GM12878 (cell line): ENCODE measurements around the gene GALNT15. TPM values are rescaled to one million over a fixed set of nuclear protein-coding genes. Genes with fewer than 3 reads are reported as not detected.

Source experiments
- ATAC-seq: fragments of 200-7000 bp; cut with Tn5 transposase; 3 replicates; pipeline ENCODE4 v1.9.1; 2020; ENCODE audit warnings: mild to moderate bottlenecking, moderate library complexity
- BruUV-seq: library from RNA; stranded (reverse); fragments of 400-500 nt; replicated peaks from 2 replicates; lab custom pipeline; 2021; lab: Mats Ljungman, UMichigan
- CTCF ChIA-PET: fragments of 300-600 bp; sonication (Branson Sonifier 250); formaldehyde crosslinking; extraction: SDS; loops from one replicate; lab custom pipeline; 2021; ENCODE audit warnings: inconsistent platforms; lab: Yijun Ruan, JAX
- POLR2A ChIA-PET: fragments of 350-600 bp; formaldehyde crosslinking; extraction: SDS; loops from one replicate; lab custom pipeline; 2021; ENCODE audit warnings: inconsistent platforms; lab: Charles Lee
- RAD21 ChIA-PET: fragments of 300-600 bp; sonication (Branson Sonifier 250); formaldehyde crosslinking; loops from one replicate; lab custom pipeline; 2023; ENCODE audit warnings: antibody characterized with exemption; ENCODE audit not compliant: unreplicated experiment; lab: Charles Lee
- SMC1A ChIA-PET: fragments of 300-600 bp; sonication (Branson Sonifier 250); formaldehyde crosslinking; loops from one replicate; lab custom pipeline; 2023; ENCODE audit not compliant: unreplicated experiment, uncharacterized antibody; lab: Charles Lee
- DNase-seq: peaks from one replicate; pipeline ENCODE4 v3.0.0-alpha.2; 2011; ENCODE audit warnings: low read depth, low spot score
- FAIRE-seq: peaks from 3 replicates; lab custom pipeline; 2011; peaks lifted over from hg19 to GRCh38; lab: Jason Lieb, UNC
- H2AFZ ChIP-seq: 2 replicates; pipeline ENCODE4 v1.6.0; 2011; ENCODE audit warnings: low read depth, low read length, control low read depth; ENCODE audit not compliant: control insufficient read depth
- H3K27ac ChIP-seq: 2 replicates; pipeline ENCODE4 v1.5.1; 2011; ENCODE audit warnings: control low read depth; ENCODE audit not compliant: control insufficient read depth, insufficient read depth
- H3K27me3 ChIP-seq, 2 experiments: replicated peaks in 1 of 2; 2 replicates each; pipeline versions ENCODE4 v1.6.0 to v1.6.1; 2011; ENCODE audit warnings: low read length in 1 of 2; ENCODE audit not compliant: control insufficient read depth in 2 of 2, insufficient read depth in 2 of 2
- H3K36me3 ChIP-seq, 2 experiments: 2 replicates each; pipeline ENCODE4 v1.5.1; 2011; ENCODE audit warnings: low read length in 1 of 2; ENCODE audit not compliant: control insufficient read depth in 2 of 2, insufficient read depth in 2 of 2
- H3K4me1 ChIP-seq: 2 replicates; pipeline ENCODE4 v1.6.1; 2011; ENCODE audit warnings: mild to moderate bottlenecking, low read length, moderate library complexity, mixed read lengths; ENCODE audit not compliant: control insufficient read depth, insufficient read depth
- H3K4me2 ChIP-seq: 2 replicates; pipeline ENCODE4 v1.6.0; 2011; ENCODE audit warnings: control low read depth; ENCODE audit not compliant: control insufficient read depth, insufficient read depth
- H3K4me3 ChIP-seq: fragments of 200-600 bp; sonication (generic); 2 replicates; pipeline ENCODE4 v1.5.1; 2016
- H3K79me2 ChIP-seq: 2 replicates; pipeline ENCODE4 v1.6.0; 2011; ENCODE audit warnings: low read length; ENCODE audit not compliant: control insufficient read depth, insufficient read depth
- H3K9ac ChIP-seq: 2 replicates; pipeline ENCODE4 v1.8.0; 2011; ENCODE audit warnings: low read length, control low read depth, mixed read lengths; ENCODE audit not compliant: control insufficient read depth, insufficient read depth
- H3K9me3 ChIP-seq: replicated peaks from 3 replicates; pipeline ENCODE4 v1.5.1; 2011; ENCODE audit warnings: mild to moderate bottlenecking, low read length; ENCODE audit not compliant: control insufficient read depth, insufficient read depth
- H4K20me1 ChIP-seq: 2 replicates; pipeline ENCODE4 v1.6.0; 2011; ENCODE audit not compliant: control insufficient read depth, insufficient read depth
- ASH2L ChIP-seq: fragments of 300-600, 200-600 bp; sonication (generic); IDR thresholded peaks from 2 replicates; pipeline ENCODE4 v1.6.1; 2017; ENCODE audit warnings: low read depth, mild to moderate bottlenecking, borderline replicate concordance
- CEBPZ ChIP-seq: fragments of 150-350 bp; IDR thresholded peaks from 2 replicates; pipeline ENCODE4 v1.6.1; 2016; ENCODE audit warnings: low read depth, low read length
- CHD2 ChIP-seq: IDR thresholded peaks from 2 replicates; pipeline ENCODE4 v1.6.1; 2011; ENCODE audit warnings: low read depth, low read length, improper control_type of control experiment, borderline replicate concordance
- EP300 ChIP-seq, 2 experiments: fragments of 150-350 bp in 1 of 2; IDR thresholded peaks; 2 replicates each; pipeline ENCODE4 v1.6.1; 2011 to 2012; ENCODE audit warnings: low read depth in 2 of 2, low read length in 2 of 2, borderline replicate concordance in 1 of 2, improper control_type of control experiment in 1 of 2, inconsistent platforms in 1 of 2; ENCODE audit not compliant: control insufficient read depth in 1 of 2
- HDAC6 ChIP-seq: fragments of 200-600 bp; sonication (generic); IDR thresholded peaks from one replicate; pipeline ENCODE4 v1.8.0; 2017; ENCODE audit warnings: antibody characterized with exemption; ENCODE audit not compliant: unreplicated experiment
- IKZF1 ChIP-seq: fragments of 450-650 bp; conservative IDR thresholded peaks from 2 replicates; pipeline ENCODE4 v1.6.1; 2017; ENCODE audit warnings: antibody characterized with exemption, mild to moderate bottlenecking
- IKZF2 ChIP-seq, 2 experiments: fragments of 450-650 bp; IDR thresholded peaks; 2 replicates each; pipeline ENCODE4 v1.6.1; 2017; ENCODE audit warnings: mild to moderate bottlenecking in 2 of 2, moderate library complexity in 2 of 2
- JUND ChIP-seq: IDR thresholded peaks from 2 replicates; pipeline ENCODE4 v1.6.1; 2012; ENCODE audit warnings: low read depth, mild to moderate bottlenecking, low read length, improper control_type of control experiment, moderate library complexity
- MEF2A ChIP-seq: IDR thresholded peaks from 2 replicates; pipeline ENCODE4 v1.6.1; 2011; ENCODE audit warnings: low read depth, mild to moderate bottlenecking, low read length, moderate library complexity; ENCODE audit not compliant: insufficient read depth
- MXI1 ChIP-seq: fragments of 150-350 bp; IDR thresholded peaks from 2 replicates; pipeline ENCODE4 v1.6.1; 2011; ENCODE audit warnings: low read depth, mild to moderate bottlenecking, inconsistent platforms, low read length, improper control_type of control experiment
- NBN ChIP-seq: fragments of 450-650 bp; IDR thresholded peaks from 2 replicates; pipeline ENCODE4 v1.6.1; 2016
- PAX8 ChIP-seq: fragments of 450-650 bp; IDR thresholded peaks from 2 replicates; pipeline ENCODE4 v1.6.1; 2017; ENCODE audit warnings: mild to moderate bottlenecking, moderate library complexity
- SREBF2 ChIP-seq: IDR thresholded peaks from 2 replicates; pipeline ENCODE4 v1.6.1; 2012; ENCODE audit warnings: mild to moderate bottlenecking, low read length
- STAT3 ChIP-seq: IDR thresholded peaks from 2 replicates; pipeline ENCODE4 v1.6.1; 2011; ENCODE audit warnings: low read depth, low read length, improper control_type of control experiment
- ZBTB11 ChIP-seq: fragments of 450-650 bp; formaldehyde crosslinking; IDR thresholded peaks from 2 replicates; pipeline ENCODE4 v1.5.0; 2022; ENCODE audit warnings: mild to moderate bottlenecking, missing genetic modification characterization
- ZSCAN29 ChIP-seq: fragments of 450-650 bp; IDR thresholded peaks from 2 replicates; pipeline ENCODE4 v1.6.1; 2017; ENCODE audit warnings: mild to moderate bottlenecking, moderate library complexity
- WGBS: methylation state at CpG from one replicate; pipeline ENCODE4 v1.1.6; 2016; ENCODE audit warnings: low lambda C conversion rate; ENCODE audit not compliant: insufficient replicate concordance, insufficient coverage; ENCODE audit errors: missing lambda C conversion rate; 5-methylcytosine and 5-hydroxymethylcytosine counted together
- in situ Hi-C: fragments of 300-500 bp; cut with MboI; formaldehyde crosslinking; loops from 9 replicates; pipeline ENCODE4 v1.14.3; 2018; ENCODE audit warnings: mixed read lengths
- intact Hi-C: fragments of 100-400 bp; cut with micrococcal nuclease; formaldehyde crosslinking; loops from one replicate; pipeline ENCODE4 v1.14.2; 2022; ENCODE audit not compliant: unreplicated experiment
- polyA plus RNA-seq, 11 experiments: library from polyadenylated mRNA; depleted of rRNA in 4 of 11; unstranded in 6 of 11; stranded (reverse) in 5 of 11; fragments of >200 nt; fragmentation: Nextera tagmentation in 4 of 11; fragmentation: Illumina TruSeq in 1 of 11; extraction: Ambion mirVana in 4 of 11; extraction: Trizol in 1 of 11; gene quantifications; 1 replicate in 1 of 11; 2 replicates in 10 of 11; pipeline versions ENCODE4 v1.2.1 to v1.2.3, GENCODE V29; 2011 to 2016; ENCODE audit warnings: inconsistent platforms in 2 of 11, missing spikeins in 2 of 11, low read depth in 1 of 11
- total RNA-seq, 4 experiments: library from RNA; depleted of rRNA in 3 of 4; stranded (reverse); fragments of >200 nt in 3 of 4; fragmentation: Illumina TruSeq in 1 of 4; extraction: Trizol in 1 of 4; gene quantifications; 2 replicates each; pipeline versions ENCODE4 v1.2.1 to v1.2.3, GENCODE V29; 2013 to 2021

Gene GALNT15
- total and polyA plus RNA-seq, 10 of the 15 experiments (the other 5 are each of a cell fraction or from before 2014, with no cell fraction given): 0.03 to 0.05 TPM; not detected in 8

GRCh38 chr3:16186565-16186964 lies 12.1 kb downstream of the GALNT15 start (continued):
- TF ChIP-seq EP300 (IDR thresholded peaks at IDR 0.05; ENCODE audit: borderline replicate concordance in 1 of 2, control insufficient read depth in 1 of 2, low read depth in 2 of 2, low read length in 2 of 2) (no peak), MEF2A (no peak), IKZF2 (IDR thresholded peaks at IDR 0.05) (no peak), PAX8 (no peak), ASH2L (no peak)
- TF ChIP-seq, all 136 proteins: peak for 0

GRCh38 chr3:16187213-16187790 lies 12.8 kb downstream of the GALNT15 start:
- Histone ChIP-seq H3K9ac (no peak overlapping the region), H3K4me2 (no peak overlapping the region), H4K20me1 (no peaks in the 10 kb centered on the region), H3K9me3 (no peaks in the 10 kb centered on the region), H3K27ac (no peak overlapping the region), H3K4me3 (no peak overlapping the region), H2AFZ (no peak overlapping the region), H3K79me2 (no peaks in the 10 kb centered on the region), H3K36me3 (no peaks in the 10 kb centered on the region), H3K27me3 (no peaks in the 10 kb centered on the region; a peak in 1 of 4 replicates), H3K4me1 (no peaks in the 10 kb centered on the region)
- WGBS: 49% methylated on average over 5 of the region's 5 CpGs
- DNase-seq: no peak
- no peak for FAIRE-seq
- ChIA-PET RAD21 (no interaction called here), POLR2A (no interaction called here), SMC1A (no interaction called here), CTCF (interaction anchor here (1.4 kb wide), 1 partner anchor 9 kb away, joined by 4 read pairs; no protein-coding TSS in a partner anchor)
- intact Hi-C loops: no loop called here
- no TSS peak for BruUV-seq
- no peak for ATAC-seq
- in situ Hi-C loops: no loop called here
- no peak for TF ChIP-seq ZBTB11 (CRISPR knock-in tag)
- no peak for TF ChIP-seq IKZF1
- no peak for TF ChIP-seq NBN
- TF ChIP-seq JUND: no peak
- no peak for TF ChIP-seq CEBPZ
- no peak for TF ChIP-seq ZSCAN29
- no peak for TF ChIP-seq CHD2
- no peak for TF ChIP-seq HDAC6
- no peak for TF ChIP-seq MXI1
- no peak for TF ChIP-seq SREBF2
- no peak for TF ChIP-seq STAT3
